ENCODE results near the gene PRKG1.
"Not testable (repeated sequence)": the region's sequence is repeated elsewhere in the genome, so short reads cannot be mapped to it uniquely, and the experiment has no call there.

DNA sequence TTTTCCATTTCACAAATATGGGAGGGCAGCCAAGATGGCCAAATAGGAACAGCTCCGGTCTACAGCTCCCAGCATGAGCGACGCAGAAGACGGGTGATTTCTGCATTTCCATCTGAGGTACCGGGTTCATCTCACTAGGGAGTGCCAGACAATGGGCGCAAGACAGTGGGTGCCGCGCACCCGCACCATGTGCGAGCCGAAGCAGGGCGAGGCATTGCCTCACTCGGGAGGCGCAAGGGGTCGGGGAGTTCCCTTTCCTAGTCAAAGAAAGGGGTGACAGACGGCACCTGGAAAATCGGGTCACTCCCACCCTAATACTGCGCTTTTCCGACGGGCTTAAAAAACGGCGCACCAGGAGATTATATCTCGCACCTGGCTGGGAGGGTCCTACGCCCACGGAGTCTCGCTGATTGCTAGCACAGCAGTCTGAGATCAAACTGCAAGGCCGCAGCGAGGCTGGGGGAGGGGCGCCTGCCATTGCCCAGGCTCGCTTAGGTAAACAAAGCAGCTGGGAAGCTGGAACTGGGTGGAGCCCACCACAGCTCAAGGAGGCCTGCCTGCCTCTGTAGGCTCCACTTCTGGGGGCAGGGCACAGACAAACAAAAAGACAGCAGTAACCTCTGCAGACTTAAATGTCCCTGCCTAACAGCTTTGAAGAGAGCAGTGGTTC, 89.2 kb downstream of the PRKG1 start:
- TF ChIP-seq, protein P1, sequence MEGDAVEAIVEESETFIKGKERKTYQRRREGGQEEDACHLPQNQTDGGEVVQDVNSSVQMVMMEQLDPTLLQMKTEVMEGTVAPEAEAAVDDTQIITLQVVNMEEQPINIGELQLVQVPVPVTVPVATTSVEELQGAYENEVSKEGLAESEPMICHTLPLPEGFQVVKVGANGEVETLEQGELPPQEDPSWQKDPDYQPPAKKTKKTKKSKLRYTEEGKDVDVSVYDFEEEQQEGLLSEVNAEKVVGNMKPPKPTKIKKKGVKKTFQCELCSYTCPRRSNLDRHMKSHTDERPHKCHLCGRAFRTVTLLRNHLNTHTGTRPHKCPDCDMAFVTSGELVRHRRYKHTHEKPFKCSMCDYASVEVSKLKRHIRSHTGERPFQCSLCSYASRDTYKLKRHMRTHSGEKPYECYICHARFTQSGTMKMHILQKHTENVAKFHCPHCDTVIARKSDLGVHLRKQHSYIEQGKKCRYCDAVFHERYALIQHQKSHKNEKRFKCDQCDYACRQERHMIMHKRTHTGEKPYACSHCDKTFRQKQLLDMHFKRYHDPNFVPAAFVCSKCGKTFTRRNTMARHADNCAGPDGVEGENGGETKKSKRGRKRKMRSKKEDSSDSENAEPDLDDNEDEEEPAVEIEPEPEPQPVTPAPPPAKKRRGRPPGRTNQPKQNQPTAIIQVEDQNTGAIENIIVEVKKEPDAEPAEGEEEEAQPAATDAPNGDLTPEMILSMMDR (IDR thresholded peaks at IDR 0.05; ENCODE audit: insufficient read depth, low read length, poor library complexity, severe bottlenecking), result not testable (repeated sequence)
- not testable (repeated sequence) for TF ChIP-seq EZH2phosphoT487 (conservative IDR thresholded peaks at IDR 0.05; ENCODE audit: low read length)
